ENCODE measurements around the gene SETD2.

DNA sequence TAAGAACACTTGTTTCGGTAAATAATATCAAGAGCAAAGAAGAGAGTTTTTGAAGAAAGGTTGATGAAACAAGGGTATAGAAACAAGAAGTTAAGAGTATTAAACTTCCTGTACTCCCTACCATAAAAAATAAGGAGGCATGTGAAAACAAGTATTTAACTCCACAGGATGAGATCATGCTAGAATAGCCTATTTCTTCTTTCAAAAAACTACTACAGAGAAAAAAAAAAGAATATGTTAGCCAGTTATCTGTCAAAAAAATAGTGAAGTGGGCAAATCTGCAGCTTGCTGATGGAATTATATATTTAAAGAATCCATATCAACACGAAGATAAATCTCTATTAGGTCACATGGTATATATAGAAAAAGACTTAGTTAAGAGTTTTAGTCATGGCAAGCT lies 33.4 kb downstream of the SETD2 start:
- TF ChIP-seq, protein P1, sequence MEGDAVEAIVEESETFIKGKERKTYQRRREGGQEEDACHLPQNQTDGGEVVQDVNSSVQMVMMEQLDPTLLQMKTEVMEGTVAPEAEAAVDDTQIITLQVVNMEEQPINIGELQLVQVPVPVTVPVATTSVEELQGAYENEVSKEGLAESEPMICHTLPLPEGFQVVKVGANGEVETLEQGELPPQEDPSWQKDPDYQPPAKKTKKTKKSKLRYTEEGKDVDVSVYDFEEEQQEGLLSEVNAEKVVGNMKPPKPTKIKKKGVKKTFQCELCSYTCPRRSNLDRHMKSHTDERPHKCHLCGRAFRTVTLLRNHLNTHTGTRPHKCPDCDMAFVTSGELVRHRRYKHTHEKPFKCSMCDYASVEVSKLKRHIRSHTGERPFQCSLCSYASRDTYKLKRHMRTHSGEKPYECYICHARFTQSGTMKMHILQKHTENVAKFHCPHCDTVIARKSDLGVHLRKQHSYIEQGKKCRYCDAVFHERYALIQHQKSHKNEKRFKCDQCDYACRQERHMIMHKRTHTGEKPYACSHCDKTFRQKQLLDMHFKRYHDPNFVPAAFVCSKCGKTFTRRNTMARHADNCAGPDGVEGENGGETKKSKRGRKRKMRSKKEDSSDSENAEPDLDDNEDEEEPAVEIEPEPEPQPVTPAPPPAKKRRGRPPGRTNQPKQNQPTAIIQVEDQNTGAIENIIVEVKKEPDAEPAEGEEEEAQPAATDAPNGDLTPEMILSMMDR (IDR thresholded peaks at IDR 0.05; ENCODE audit: poor library complexity), result no peak
- TF ChIP-seq EZH2phosphoT487 (IDR thresholded peaks at IDR 0.05; ENCODE audit: low read depth, severe bottlenecking, unreplicated experiment), result no peak
